Myocyte (in vitro differentiated cells): ENCODE measurements around the gene EMC9. TPM values are rescaled to one million over a fixed set of nuclear protein-coding genes. Genes with fewer than 3 reads are reported as not detected.

Source experiments
- DNase-seq: peaks from one replicate; pipeline ENCODE4 v3.0.0-alpha.2; 2012; ENCODE audit warnings: low read depth
- microRNA-seq: library from miRNA; unstranded; fragments of <30 nt; microRNA quantifications from one replicate; pipeline ENCODE4, GENCODE V29; 2016
- total RNA-seq: library from RNA; depleted of rRNA; stranded (reverse); fragments of >200 nt; gene quantifications from 2 replicates; pipeline ENCODE4 v1.2.3, GENCODE V29; 2014

The EMC9 gene
- total RNA-seq, 1 donor from 2014 or later: 18.8 TPM

GRCh38 chr14:24092505-24093206 is 48.7 kb downstream of the EMC9 start:
- no peak for DNase-seq

GRCh38 chr14:24092110-24092504 is 49.3 kb downstream of the EMC9 start:
- DNase-seq: peak; percentile 7

GRCh38 chr14:24089890-24090289 is 51.5 kb downstream of the EMC9 start:
- DNase-seq: no peak

Small RNA genes within 50 kb of the gene (microRNA-seq; reads per million reads assigned to microRNA genes)
- gene MIR7703: not detected

Other genes starting within 250 kb of the EMC9 start
- 26.2 and 28.9 TPM in 2 replicates for gene DHRS4, start 187.8 kb downstream of the EMC9 start, total RNA-seq
- 5.7 and 5.8 TPM in 2 replicates for gene DHRS4L2, start 152.7 kb downstream of the EMC9 start, total RNA-seq
- gene CARMIL3, start 89.6 kb downstream of the EMC9 start, total RNA-seq: 0.19 TPM in 1 of 2 replicates, not detected in the other
- gene CPNE6, start 70.0 kb downstream of the EMC9 start, total RNA-seq: not detected in 2 replicates
- gene PCK2, start 47.3 kb downstream of the EMC9 start, total RNA-seq: 8.2 and 8.7 TPM in 2 replicates
- 94.6 and 112 TPM in 2 replicates for gene DCAF11, start 26.8 kb downstream of the EMC9 start, total RNA-seq
- 4.3 and 4.5 TPM in 2 replicates for gene NRL, start 26.6 kb downstream of the EMC9 start, total RNA-seq
- gene FITM1, start 10.9 kb downstream of the EMC9 start, total RNA-seq: 144 and 180 TPM in 2 replicates
- gene PSME1, start 5.4 kb downstream of the EMC9 start, total RNA-seq: 423 and 428 TPM in 2 replicates
- gene PSME2, start 5.0 kb upstream of the EMC9 start, total RNA-seq: 107 and 129 TPM in 2 replicates
- 57.6 and 60.4 TPM in 2 replicates for gene RNF31, start 5.9 kb upstream of the EMC9 start, total RNA-seq
- gene IRF9, start 19.7 kb upstream of the EMC9 start, total RNA-seq: 48.6 and 94.1 TPM in 2 replicates
- 1.1 and 1.6 TPM in 2 replicates for gene REC8, start 30.5 kb upstream of the EMC9 start, total RNA-seq
- 85.4 and 99.4 TPM in 2 replicates for gene IPO4, start 47.2 kb upstream of the EMC9 start, total RNA-seq
- 59.5 and 76.3 TPM in 2 replicates for gene TM9SF1, start 53.9 kb upstream of the EMC9 start, total RNA-seq
- not detected in 2 replicates for gene TSSK4, start 64.1 kb upstream of the EMC9 start, total RNA-seq
- gene CHMP4A, start 71.9 kb upstream of the EMC9 start, total RNA-seq: 42.1 and 49.6 TPM in 2 replicates
- gene MDP1, start 74.5 kb upstream of the EMC9 start, total RNA-seq: 16.6 and 16.7 TPM in 2 replicates
- 196 and 233 TPM in 2 replicates for gene NEDD8, start 90.8 kb upstream of the EMC9 start, total RNA-seq
- 60.8 and 90.3 TPM in 2 replicates for gene GMPR2, start 91.3 kb upstream of the EMC9 start, total RNA-seq
- 39.2 and 48.7 TPM in 2 replicates for gene TINF2, start 101.0 kb upstream of the EMC9 start, total RNA-seq
- 0.08 and 0.99 TPM in 2 replicates for gene TGM1, start 121.6 kb upstream of the EMC9 start, total RNA-seq
- 26.3 TPM in 2 replicates for gene RABGGTA, start 130.0 kb upstream of the EMC9 start, total RNA-seq
- gene DHRS1, start 158.2 kb upstream of the EMC9 start, total RNA-seq: 17.5 and 25.1 TPM in 2 replicates
- gene NOP9, start 158.3 kb upstream of the EMC9 start, total RNA-seq: 27.9 and 28.9 TPM in 2 replicates
- not detected in 2 replicates for gene CIDEB, start 166.4 kb upstream of the EMC9 start, total RNA-seq
- 2.7 and 3.2 TPM in 2 replicates for gene LTB4R2, start 168.5 kb upstream of the EMC9 start, total RNA-seq
- gene LTB4R, start 169.9 kb upstream of the EMC9 start, total RNA-seq: 0.67 and 0.68 TPM in 2 replicates
- gene ADCY4, start 193.5 kb upstream of the EMC9 start, total RNA-seq: not detected in 2 replicates
- not detected in 2 replicates for gene RIPK3, start 198.4 kb upstream of the EMC9 start, total RNA-seq
- 19.4 and 23.2 TPM in 2 replicates for gene NFATC4, start 226.6 kb upstream of the EMC9 start, total RNA-seq